Natural killer cell (primary cell): ENCODE data around the gene MYBPC3. TPM values are rescaled to one million over a fixed set of nuclear protein-coding genes. Genes with fewer than 3 reads are reported as not detected.

ENCODE experiments used
- ATAC-seq, 3 donors: fragments of 150-1000 bp in 2 of 3; fragments of 200-7000 bp in 1 of 3; cut with Tn5 transposase; 1 replicate in 1 of 3; 2 replicates in 2 of 3; pipeline ENCODE4 v1.10.0; 2021; ENCODE audit warnings: mild to moderate bottlenecking in 2 of 3, moderate library complexity in 2 of 3
- DNase-seq, 2 donors: peaks; one replicate each; pipeline versions ENCODE4 v3.0.0 to v3.0.0-alpha.2; 2013 to 2021; ENCODE audit warnings: mixed read lengths in 1 of 2
- H3K27ac ChIP-seq: one replicate; pipeline ENCODE4 v1.5.1; 2013; ENCODE audit warnings: mild to moderate bottlenecking, low read length
- H3K27me3 ChIP-seq: one replicate; pipeline ENCODE4 v1.6.1; 2013; ENCODE audit warnings: low read length; ENCODE audit not compliant: control insufficient read depth, insufficient read depth
- H3K36me3 ChIP-seq: one replicate; pipeline ENCODE4 v1.6.1; 2013; ENCODE audit warnings: low read length; ENCODE audit not compliant: control insufficient read depth, insufficient read depth
- H3K4me1 ChIP-seq: one replicate; pipeline ENCODE4 v1.6.1; 2013; ENCODE audit warnings: low read length; ENCODE audit not compliant: control insufficient read depth, insufficient read depth
- H3K4me3 ChIP-seq: one replicate; pipeline ENCODE4 v1.5.1; 2013; ENCODE audit warnings: low read length
- H3K9me3 ChIP-seq: one replicate; pipeline ENCODE4 v1.6.1; 2013; ENCODE audit warnings: low read length; ENCODE audit not compliant: control insufficient read depth, insufficient read depth
- H3K27ac Mint-ChIP-seq, 2 donors: one replicate each; pipeline ENCODE4 v1.8.0; 2022; ENCODE audit warnings: mild to moderate bottlenecking in 2 of 2, mixed read lengths in 2 of 2, moderate library complexity in 1 of 2
- H3K27me3 Mint-ChIP-seq, 2 donors: one replicate each; pipeline ENCODE4 v1.8.0; 2022; ENCODE audit warnings: low read depth in 2 of 2, mixed read lengths in 2 of 2
- H3K36me3 Mint-ChIP-seq: one replicate; pipeline ENCODE4 v1.8.0; 2022; ENCODE audit warnings: mixed read lengths
- H3K4me1 Mint-ChIP-seq, 2 donors: one replicate each; pipeline ENCODE4 v1.8.0; 2022; ENCODE audit warnings: mixed read lengths in 2 of 2
- H3K4me3 Mint-ChIP-seq: one replicate; pipeline ENCODE4 v1.8.0; 2022; ENCODE audit warnings: mild to moderate bottlenecking, moderate library complexity, mixed read lengths
- H3K9me3 Mint-ChIP-seq, 2 donors: one replicate each; pipeline ENCODE4 v1.8.0; 2022; ENCODE audit warnings: mixed read lengths in 2 of 2
- CTCF ChIP-seq: fragments of 200-600 bp; IDR thresholded peaks from one replicate; pipeline ENCODE4 v1.8.0; 2022; ENCODE audit warnings: antibody characterized with exemption
- WGBS: methylation state at CpG from one replicate; pipeline ENCODE4 v1.1.7; 2013; ENCODE audit warnings: missing lambda C conversion rate; ENCODE audit not compliant: insufficient coverage; 5-methylcytosine and 5-hydroxymethylcytosine counted together
- intact Hi-C: fragments of 100-400 bp; cut with micrococcal nuclease; formaldehyde crosslinking; loops from one replicate; pipeline ENCODE4 v1.14.2; 2022
- total RNA-seq, 4 donors: library from RNA; stranded (reverse); fragments of 120-200 nt in 1 of 4; gene quantifications; one replicate each; pipeline versions ENCODE4 v1.2.3 to v1.2.4, GENCODE V29; 2013 to 2022

The MYBPC3 gene
- total RNA-seq, 3 donors from 2014 or later (not counting 1 experiment from before 2014, with no cell fraction given): 0.45 to 0.53 TPM; not detected in 1

DNA sequence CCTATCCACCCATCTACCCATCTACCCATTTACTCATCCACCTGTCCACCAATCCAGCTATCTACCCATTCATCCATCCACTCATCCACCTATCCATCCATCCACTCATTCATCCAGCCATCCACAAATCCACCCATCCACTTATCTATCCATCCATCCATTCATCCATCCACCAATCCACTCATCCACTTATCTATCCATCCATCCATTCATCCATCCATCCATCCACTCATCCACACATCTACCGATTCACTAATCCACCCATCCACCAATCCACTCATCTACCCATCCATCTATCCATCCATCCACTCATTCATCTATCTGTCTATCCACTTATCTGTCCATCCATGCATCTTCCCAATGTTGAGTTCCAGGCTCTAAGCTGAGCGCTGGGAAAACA is 27.6 kb upstream of the MYBPC3 start:
- Mint-ChIP-seq H3K4me1 (peaks cover 0 to 5% of the 10 kb centered on the region in 2 donors), H3K36me3 (no peaks in the 10 kb centered on the region), H3K27me3 (no peaks in the 10 kb centered on the region), H3K27ac (no peak overlapping the region), H3K4me3 (no peak overlapping the region), H3K9me3 (no peaks in the 10 kb centered on the region)
- peaks cover 24% of the 10 kb centered on the region for H3K4me1 ChIP-seq
- H3K4me3 ChIP-seq: no peak overlapping the region
- ATAC-seq (no peak), DNase-seq (no peak)
- H3K27ac ChIP-seq: no peak overlapping the region
- no peaks in the 10 kb centered on the region for H3K27me3 ChIP-seq
- no peaks in the 10 kb centered on the region for H3K9me3 ChIP-seq
- intact Hi-C loops: no loop called here
- H3K36me3 ChIP-seq: no peaks in the 10 kb centered on the region
- TF ChIP-seq CTCF: no peak
- 93% methylated on average over 2 of the region's 2 CpGs for WGBS

DNA sequence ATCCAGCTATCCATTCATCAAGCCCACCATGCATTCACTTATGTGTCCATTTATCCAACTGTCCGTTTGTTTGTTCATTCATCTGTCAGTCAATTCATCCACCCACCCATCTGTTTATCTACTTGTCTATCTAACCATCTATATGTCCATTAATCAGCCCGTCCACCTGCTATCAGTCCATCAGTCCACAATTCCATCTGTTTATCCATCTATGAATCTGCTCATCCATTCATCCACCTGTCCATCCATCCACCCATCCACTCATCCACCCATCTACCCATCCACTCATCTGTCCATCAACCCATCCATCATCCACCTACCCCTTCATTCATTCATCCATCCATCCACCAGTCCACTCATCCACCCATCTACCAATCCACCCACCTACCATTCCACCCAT is 26.8 kb upstream of the MYBPC3 start:
- Mint-ChIP-seq H3K9me3 (no peaks in the 10 kb centered on the region), H3K27ac (no peak overlapping the region), H3K36me3 (no peaks in the 10 kb centered on the region), H3K27me3 (no peaks in the 10 kb centered on the region), H3K4me1 (peaks cover 0 to 5% of the 10 kb centered on the region in 2 donors), H3K4me3 (no peak overlapping the region)
- Histone ChIP-seq H3K27ac (peak overlapping the region; percentile 69), H3K4me1 (peaks cover 31% of the 10 kb centered on the region), H3K36me3 (no peaks in the 10 kb centered on the region), H3K4me3 (no peak overlapping the region), H3K27me3 (no peaks in the 10 kb centered on the region), H3K9me3 (no peaks in the 10 kb centered on the region)
- TF ChIP-seq CTCF: no peak
- WGBS: 89% methylated on average over 2 of the region's 2 CpGs
- intact Hi-C loops: no loop called here
- no peak for DNase-seq
- no peak for ATAC-seq

GRCh38 chr11:47378836-47379170 is 26.3 kb upstream of the MYBPC3 start:
- Mint-ChIP-seq H3K27me3 (no peaks in the 10 kb centered on the region), H3K9me3 (no peaks in the 10 kb centered on the region), H3K4me3 (no peak overlapping the region), H3K4me1 (peaks cover 3 to 5% of the 10 kb centered on the region in 2 donors), H3K36me3 (no peaks in the 10 kb centered on the region), H3K27ac (peak overlapping the region in 1 of 2 donors; percentile 72)
- intact Hi-C loops: no loop called here
- peak overlapping the region; percentile 69 for H3K27ac ChIP-seq
- peaks cover 36% of the 10 kb centered on the region for H3K4me1 ChIP-seq
- H3K36me3 ChIP-seq: no peaks in the 10 kb centered on the region
- no peak for DNase-seq
- H3K9me3 ChIP-seq: no peaks in the 10 kb centered on the region
- TF ChIP-seq CTCF: no peak
- no peak for ATAC-seq
- H3K27me3 ChIP-seq: no peaks in the 10 kb centered on the region
- no peak overlapping the region for H3K4me3 ChIP-seq

DNA sequence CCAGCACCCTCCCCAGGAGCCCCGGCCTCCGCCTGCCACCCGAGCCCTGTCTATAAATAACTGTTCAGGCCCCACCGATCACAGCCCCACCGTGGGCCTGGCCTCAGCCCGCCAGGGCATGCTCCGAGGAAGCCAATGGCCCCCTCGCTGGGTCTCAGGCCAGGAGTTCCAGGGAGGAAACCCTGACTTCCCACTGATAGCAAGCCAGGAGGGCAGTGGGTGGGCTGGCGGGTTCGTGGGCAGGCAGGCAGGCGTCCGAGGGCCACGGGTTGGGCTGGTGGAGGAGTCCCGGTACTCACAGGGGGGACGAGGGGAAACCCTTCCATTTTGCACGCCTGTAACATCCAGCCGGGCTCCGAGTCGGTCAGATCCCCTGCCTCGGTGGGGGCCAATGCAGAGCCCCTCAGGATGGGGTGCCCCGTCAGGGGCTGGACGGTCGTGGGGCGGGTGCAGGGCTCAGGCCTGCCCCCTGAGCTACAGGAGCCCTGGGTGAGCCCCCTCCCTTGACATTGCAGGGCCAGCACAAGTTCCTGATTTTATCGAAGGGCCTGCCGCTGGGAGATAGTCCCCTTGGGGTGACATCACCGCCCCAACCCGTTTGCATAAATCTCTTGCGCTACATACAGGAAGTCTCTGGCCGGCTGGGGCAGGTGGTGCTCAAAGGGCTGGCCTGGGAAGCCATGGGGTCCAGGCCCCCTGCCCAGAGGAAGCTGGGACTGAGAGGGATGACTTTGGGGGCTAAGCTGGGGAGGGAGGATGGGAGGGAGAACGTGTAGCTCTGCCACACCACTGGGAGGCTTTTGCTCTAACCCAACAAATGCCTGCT is 25.7 kb upstream of the MYBPC3 start, which contains the start of gene SPI1:
Gene SPI1 (minus strand): TSS at position 538 of the 826 bp plus-strand sequence. CDS start 194 bp downstream, at position 344.
- intact Hi-C loops: no loop called here
- peak in 1 of 2 donors; percentile 27 for DNase-seq
- Histone ChIP-seq H3K27ac (peak within 1 kb of the TSS; percentile 69), H3K36me3 (no peaks in the 10 kb centered on the region), H3K4me1 (peaks cover 39% of the 10 kb centered on the region), H3K27me3 (no peaks in the 10 kb centered on the region), H3K9me3 (no peaks in the 10 kb centered on the region), H3K4me3 (peak within 1 kb of the TSS; percentile 66)
- Mint-ChIP-seq H3K4me1 (peaks cover 5% of the 10 kb centered on the region in 2 donors), H3K4me3 (no peak within 1 kb of the TSS), H3K9me3 (no peaks in the 10 kb centered on the region), H3K27me3 (no peaks in the 10 kb centered on the region), H3K27ac (peak within 1 kb of the TSS in 1 of 2 donors; percentile 72), H3K36me3 (no peaks in the 10 kb centered on the region)
- TF ChIP-seq CTCF: no peak
- 38% methylated on average over 31 of the region's 31 CpGs for WGBS
- ATAC-seq: peak; percentile 57 to 80 (median 71)
